ENCODE measurements around the gene ABCC9. TPM values are rescaled to one million over a fixed set of nuclear protein-coding genes. Genes with fewer than 3 reads are reported as not detected.

Gene ABCC9
- total and polyA plus RNA-seq, 8 donors, result 12.2 to 30.5 (median 18.2) TPM

DNA sequence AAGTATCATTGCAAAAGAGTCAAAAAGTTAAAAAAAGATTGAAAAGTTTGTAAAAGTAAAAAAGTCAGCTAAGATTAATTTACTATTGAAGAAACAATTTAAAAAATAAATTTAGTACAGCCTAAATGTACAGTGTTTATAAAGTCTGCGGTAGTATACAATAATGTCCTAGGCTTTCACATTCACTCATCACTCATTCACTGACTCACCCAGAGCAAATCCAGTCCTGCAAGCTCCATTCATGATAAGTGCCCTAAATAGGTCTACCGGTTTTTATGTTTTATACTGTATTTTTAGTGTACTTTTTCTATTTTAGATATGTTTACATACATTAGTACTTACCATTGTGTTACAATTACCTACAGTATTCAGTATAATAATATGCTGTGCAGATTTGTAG, 43.9 kb upstream of the ABCC9 start:
- DNase-seq (no peak), ATAC-seq (no peak)
- Histone ChIP-seq H3K4me3 (no peak overlapping the region), H3K27me3 (no peaks in the 10 kb centered on the region), H3K36me3 (no peaks in the 10 kb centered on the region), H3K4me1 (no peaks in the 10 kb centered on the region), H3K9me3 (no peaks in the 10 kb centered on the region), H3K27ac (no peak overlapping the region)
- TF ChIP-seq CTCF (IDR thresholded peaks at IDR 0.05), result no peak
- intact Hi-C loops (cut with DNase I), result no loop called here

GRCh38 chr12:21984375-21984774, 43.1 kb upstream of the ABCC9 start:
- H3K27ac ChIP-seq, result no peak overlapping the region
- intact Hi-C loops (cut with DNase I), result no loop called here
- H3K36me3 ChIP-seq, result no peaks in the 10 kb centered on the region
- ATAC-seq (peak; percentile 33), DNase-seq (no peak)
- no peaks in the 10 kb centered on the region for H3K4me1 ChIP-seq
- H3K27me3 ChIP-seq, result no peaks in the 10 kb centered on the region
- no peak overlapping the region for H3K4me3 ChIP-seq
- no peak for TF ChIP-seq CTCF (IDR thresholded peaks at IDR 0.05)
- H3K9me3 ChIP-seq, result no peaks in the 10 kb centered on the region

DNA sequence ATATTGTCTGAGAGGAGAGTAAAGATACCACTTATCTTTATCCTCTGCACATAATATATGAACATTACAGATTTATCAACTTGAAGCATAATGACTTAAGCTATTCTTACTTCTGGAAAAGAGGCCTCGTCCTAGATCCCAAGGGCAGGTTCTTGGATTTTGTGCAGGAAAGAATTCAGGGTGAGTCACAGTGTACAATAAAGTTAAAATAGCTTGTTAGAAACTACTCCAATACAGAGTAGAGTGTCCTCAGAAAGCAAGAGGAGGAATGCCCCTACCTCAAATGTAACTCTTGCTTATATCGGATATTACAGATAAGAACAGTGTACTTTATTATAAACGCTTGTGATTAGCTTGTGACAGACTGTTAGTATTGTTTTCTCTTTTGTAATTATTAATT, 41.9 kb upstream of the ABCC9 start:
- Histone ChIP-seq H3K4me3 (no peak overlapping the region), H3K36me3 (no peaks in the 10 kb centered on the region), H3K4me1 (no peaks in the 10 kb centered on the region), H3K27ac (no peak overlapping the region), H3K9me3 (no peaks in the 10 kb centered on the region), H3K27me3 (no peaks in the 10 kb centered on the region)
- ATAC-seq, result peak; percentile 88
- no peak for DNase-seq
- no peak for TF ChIP-seq CTCF (IDR thresholded peaks at IDR 0.05)
- intact Hi-C loops (cut with DNase I), result no loop called here

DNA sequence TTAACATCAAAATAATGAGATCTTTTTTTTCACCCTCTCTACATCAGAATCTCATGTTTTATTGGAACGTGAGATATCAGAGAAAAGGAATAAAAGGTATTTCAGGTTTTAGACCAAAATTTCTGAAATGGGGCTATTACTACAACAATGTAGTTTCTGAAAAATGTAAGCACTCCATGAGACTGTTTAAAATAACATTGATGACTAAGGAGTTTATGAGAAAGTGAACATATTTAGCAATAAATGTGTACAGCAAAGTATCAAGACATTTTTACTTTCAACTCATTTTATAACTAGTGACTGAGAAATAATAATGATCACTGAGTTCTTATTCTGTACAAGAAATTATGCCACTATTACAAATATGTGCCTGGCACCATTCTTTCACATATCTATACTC, 39.3 kb upstream of the ABCC9 start:
- H3K4me1 ChIP-seq, result no peaks in the 10 kb centered on the region
- TF ChIP-seq CTCF (IDR thresholded peaks at IDR 0.05), result no peak
- no peaks in the 10 kb centered on the region for H3K27me3 ChIP-seq
- no peak overlapping the region for H3K27ac ChIP-seq
- intact Hi-C loops (cut with DNase I), result no loop called here
- H3K36me3 ChIP-seq, result no peaks in the 10 kb centered on the region
- no peak for ATAC-seq
- DNase-seq, result no peak
- no peak overlapping the region for H3K4me3 ChIP-seq
- H3K9me3 ChIP-seq, result no peaks in the 10 kb centered on the region

- Histone ChIP-seq H3K36me3 (no peaks in the 10 kb centered on the region), H3K27ac (no peak overlapping the region), H3K4me1 (no peaks in the 10 kb centered on the region), H3K4me3 (no peak overlapping the region), H3K27me3 (no peaks in the 10 kb centered on the region), H3K9me3 (no peaks in the 10 kb centered on the region)
- TF ChIP-seq CTCF (IDR thresholded peaks at IDR 0.05), result no peak
- intact Hi-C loops (cut with DNase I), result no loop called here
- DNase-seq, result peak in 2 of 4 donors; percentile 7 to 58
- ATAC-seq, result peak; percentile 79
These were observed 34.1 kb upstream of the ABCC9 start for GRCh38 chr12:21975293-21975692.
